HepG2 (cell line): ENCODE measurements around the gene GPR137. TPM values are rescaled to one million over a fixed set of nuclear protein-coding genes. Genes with fewer than 3 reads are reported as not detected.

ENCODE experiments used
- GFI1 ChIP-seq: sonication (generic); formaldehyde crosslinking; IDR thresholded peaks from 2 replicates; pipeline ENCODE4 v1.5.0; 2020; ENCODE audit warnings: missing genetic modification reagents, mild to moderate bottlenecking, borderline replicate concordance
- HNRNPH1 ChIP-seq: fragments of 200-400 bp; formaldehyde crosslinking; optimal IDR thresholded peaks from 2 replicates; pipeline ENCODE3; 2017; ENCODE audit warnings: mild to moderate bottlenecking, low read depth, low read length
- KAT8 ChIP-seq: IDR thresholded peaks from 2 replicates; pipeline ENCODE4 v1.6.1; 2016; ENCODE audit warnings: missing genetic modification reagents, missing compliant biosample characterization
- KIAA2018 ChIP-seq: sonication (generic); formaldehyde crosslinking; IDR thresholded peaks from 2 replicates; pipeline ENCODE4 v1.5.0; 2020; ENCODE audit warnings: mild to moderate bottlenecking, missing genetic modification reagents, borderline replicate concordance
- MED1 ChIP-seq: sonication (generic); formaldehyde crosslinking; IDR thresholded peaks from 2 replicates; pipeline ENCODE4 v1.4.0; 2020; ENCODE audit warnings: missing genetic modification reagents
- PAX8 ChIP-seq: sonication (generic); formaldehyde crosslinking; IDR thresholded peaks from 2 replicates; pipeline ENCODE4 v1.8.0; 2022; ENCODE audit warnings: mild to moderate bottlenecking, missing genetic modification reagents, borderline replicate concordance
- SIX1 ChIP-seq: sonication (generic); formaldehyde crosslinking; IDR thresholded peaks from 2 replicates; pipeline ENCODE4 v1.4.0; 2020; ENCODE audit warnings: missing genetic modification reagents, borderline replicate concordance
- STAT6 ChIP-seq: sonication (generic); formaldehyde crosslinking; IDR thresholded peaks from 2 replicates; pipeline ENCODE4 v1.4.0; 2020; ENCODE audit warnings: missing genetic modification reagents, mild to moderate bottlenecking, borderline replicate concordance
- YY1 ChIP-seq: IDR thresholded peaks from 2 replicates; pipeline ENCODE4 v1.6.1; 2011; ENCODE audit warnings: low read length, low read depth, moderate library complexity, mild to moderate bottlenecking; ENCODE audit not compliant: insufficient read depth, insufficient replicate concordance
- ZNF296 ChIP-seq: sonication (generic); formaldehyde crosslinking; conservative IDR thresholded peaks from 2 replicates; pipeline ENCODE4 v1.5.0; 2020; ENCODE audit warnings: mild to moderate bottlenecking, missing genetic modification reagents
- ZNF691 ChIP-seq: sonication (generic); formaldehyde crosslinking; IDR thresholded peaks from 2 replicates; pipeline ENCODE4 v1.4.0; 2020; ENCODE audit warnings: missing genetic modification reagents, low read depth, mild to moderate bottlenecking, borderline replicate concordance
- ZNF746 ChIP-seq: sonication (generic); formaldehyde crosslinking; IDR thresholded peaks from 2 replicates; pipeline ENCODE4 v1.8.0; 2022; ENCODE audit warnings: mild to moderate bottlenecking, missing genetic modification reagents
- polyA plus RNA-seq, 8 experiments: library from polyadenylated mRNA; depleted of rRNA in 3 of 8; stranded (reverse) in 7 of 8; unstranded in 1 of 8; fragments of >200 nt; fragmentation: Illumina TruSeq in 4 of 8; extraction: Trizol in 4 of 8; gene quantifications; 2 replicates each; pipeline versions ENCODE4 v1.2.1 to v1.2.3, GENCODE V29; 2011 to 2016; ENCODE audit warnings: low read depth in 4 of 8, missing spikeins in 1 of 8, mixed read lengths in 1 of 8; ENCODE audit not compliant: insufficient read depth in 1 of 8
- total RNA-seq, 5 experiments: library from RNA; depleted of rRNA; stranded (reverse); fragments of >200 nt; fragmentation: Illumina TruSeq; extraction: Trizol; gene quantifications; 2 replicates each; pipeline ENCODE4 v1.2.3, GENCODE V29; 2016; ENCODE audit warnings: low read depth in 1 of 5

GPR137 gene
- total and polyA plus RNA-seq, 2 of the 13 experiments (the other 11 are each of a cell fraction or from before 2014, with no cell fraction given) = 8.5 to 13.2 TPM

DNA sequence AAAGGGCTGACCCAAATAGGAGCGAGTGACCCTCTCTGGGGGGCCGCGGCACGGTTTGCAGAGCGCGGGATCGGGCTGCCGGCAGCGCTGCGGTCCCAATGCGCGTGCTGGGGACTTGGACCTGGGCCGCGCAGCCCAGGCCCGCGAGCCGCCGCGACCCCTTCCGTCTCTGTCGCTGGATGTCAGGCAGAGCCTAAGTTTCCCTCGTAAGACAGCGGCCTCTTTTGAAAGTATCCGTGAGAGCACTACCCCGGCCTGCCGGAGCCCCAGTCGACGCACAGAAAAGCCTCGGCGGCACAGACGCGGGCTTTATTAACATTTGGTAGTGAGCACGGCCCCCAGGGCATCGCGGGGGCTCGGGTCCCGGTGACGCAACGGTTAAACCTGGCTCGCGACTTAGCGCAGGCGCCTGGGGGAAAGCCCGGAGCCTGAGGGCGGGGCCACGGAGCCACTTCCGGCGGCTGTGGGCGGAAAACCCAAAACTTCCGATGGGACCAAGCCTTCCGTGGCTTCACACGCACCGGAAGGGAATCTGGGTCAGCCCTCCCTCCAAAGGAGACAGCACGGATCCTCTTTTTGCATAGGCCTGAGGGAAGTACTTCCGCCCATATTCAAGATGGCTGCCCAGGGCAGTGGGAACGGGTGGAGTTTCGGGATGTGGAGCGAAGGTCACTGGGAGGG is 16.0 kb upstream of the GPR137 start (continued):
- no peak; the same call in 1 of the 2 replicates for TF ChIP-seq ZNF691
- TF ChIP-seq GFI1 = no peak; the same call in 1 of the 2 replicates
- peak; percentile 29 for TF ChIP-seq HNRNPH1
- peak; percentile 78 for TF ChIP-seq MED1
- no peak; the same call in 1 of the 2 replicates for TF ChIP-seq ZNF746 (CRISPR knock-in tag)
- no peak for TF ChIP-seq KIAA2018
- peak; percentile 96 for TF ChIP-seq STAT6 (CRISPR knock-in tag)
- peak; percentile 100 for TF ChIP-seq YY1
- no peak for TF ChIP-seq ZNF296 (CRISPR knock-in tag)
- peak; percentile 58 for TF ChIP-seq SIX1 (CRISPR knock-in tag)
- TF ChIP-seq PAX8 (CRISPR knock-in tag) = no peak
- TF ChIP-seq KAT8 = peak; percentile 97
